Right lobe of liver (tissue), 6 donors: Measurements from ENCODE around the gene SLC35B3. TPM values are rescaled to one million over a fixed set of nuclear protein-coding genes. Genes with fewer than 3 reads are reported as not detected.

Experiments used
- ATAC-seq, 4 donors: fragments of 200-7000 bp; cut with Tn5 transposase; one replicate each; pipeline ENCODE4 v1.9.1; 2020; ENCODE audit warnings: mild to moderate bottlenecking in 4 of 4, moderate library complexity in 4 of 4
- DNase-seq, 3 donors: peaks; one replicate each; pipeline ENCODE4 v3.0.0-alpha.2; 2020
- H3K27ac ChIP-seq, 3 donors: fragments of 200-600 bp; one replicate each; pipeline ENCODE4 v1.8.0; 2022
- H3K27me3 ChIP-seq, 2 donors: fragments of 200-600 bp; one replicate each; pipeline ENCODE4 v1.8.0; 2022
- H3K36me3 ChIP-seq, 4 donors: fragments of 200-600 bp; sonication (generic) in 1 of 4; one replicate each; pipeline versions ENCODE4 v1.5.1 to v1.8.0; 2017 to 2022; ENCODE audit warnings: control low read depth in 1 of 4
- H3K4me1 ChIP-seq, 4 donors: fragments of 200-600 bp; sonication (generic) in 1 of 4; one replicate each; pipeline versions ENCODE4 v1.5.1 to v1.8.0; 2017 to 2022; ENCODE audit warnings: control low read depth in 1 of 4
- H3K4me3 ChIP-seq, 3 donors: fragments of 200-600 bp; one replicate each; pipeline ENCODE4 v1.8.0; 2022
- H3K9me3 ChIP-seq, 4 donors: fragments of 200-600 bp; sonication (generic) in 1 of 4; one replicate each; pipeline versions ENCODE4 v1.5.1 to v1.8.0; 2017 to 2022; ENCODE audit warnings: control low read depth in 1 of 4
- POLR2A ChIP-seq: fragments of 450-650 bp; IDR thresholded peaks from one replicate; pipeline ENCODE4 v1.6.1; 2017; ENCODE audit warnings: antibody characterized with exemption, mild to moderate bottlenecking
- WGBS: methylation state at CpG from one replicate; pipeline ENCODE4 v1.1.6; 2018; ENCODE audit warnings: low coverage, low lambda C conversion rate; ENCODE audit not compliant: insufficient coverage; ENCODE audit errors: missing lambda C conversion rate; 5-methylcytosine and 5-hydroxymethylcytosine counted together
- intact Hi-C, 2 donors: fragments of 100-400 bp; cut with DNase I; formaldehyde crosslinking; loops; one replicate each; pipeline versions ENCODE4 v1.11.2 to v1.14.1; 2022
- total RNA-seq, 6 experiments: library from RNA; depleted of rRNA in 2 of 6; stranded (reverse); fragments of >200 nt in 2 of 6; fragmentation: NEBNext Ultra II Directional in 3 of 6; extraction: Animal tissue kit (Norgen Biotek cat#: 25700) in 3 of 6; gene quantifications; one replicate each; pipeline versions ENCODE4 v1.1.0 to v1.2.4, GENCODE V29; 2016 to 2023
- TF ChIP-seq, protein P1 (sequence below), 4 donors: fragments of 200-600 bp in 3 of 4; fragments of 450-650 bp in 1 of 4; IDR thresholded peaks; one replicate each; pipeline versions ENCODE4 v1.5.1 to v1.8.0; 2016 to 2022; ENCODE audit warnings: antibody characterized with exemption in 4 of 4, mild to moderate bottlenecking in 2 of 4
- donor health status: DM: no; HTN: yes; CAD: no.
- donor health status: DM: no; HTN: no; CAD: no.
- donor health status: DM: no; HTN: no; CAD: no.
- donor health status: DM: no; HTN: yes; CAD: no.
- donor health status: DM: no; HTN: yes; CAD: no.

SLC35B3 gene
- total RNA-seq, 6 experiments from 2014 or later: 9.8 to 13.9 (median 12.9) TPM

DNA sequence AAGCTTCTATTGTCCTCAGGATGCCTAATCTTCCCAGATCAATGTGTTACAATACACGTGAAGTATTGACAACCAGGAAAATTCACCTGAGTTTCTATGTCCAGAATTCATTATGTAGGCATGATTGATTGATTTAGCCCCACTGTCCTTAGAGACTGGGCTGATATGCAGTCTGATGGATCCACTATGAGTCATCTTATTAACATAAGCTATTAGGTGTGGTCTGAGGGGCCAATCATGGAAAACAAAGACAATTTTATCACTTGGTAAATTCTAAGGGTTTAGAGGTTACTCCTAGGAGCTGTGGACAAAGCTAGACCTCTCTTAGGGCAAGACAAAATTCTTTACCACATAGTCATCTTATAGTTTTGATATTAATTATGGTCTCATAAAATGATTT, 41.3 kb upstream of the SLC35B3 start:
- Histone ChIP-seq H3K4me3 (no peak overlapping the region), H3K9me3 (no peaks in the 10 kb centered on the region), H3K27me3 (no peaks in the 10 kb centered on the region), H3K27ac (no peak overlapping the region), H3K36me3 (no peaks in the 10 kb centered on the region), H3K4me1 (no peaks in the 10 kb centered on the region)
- ATAC-seq (no peak), DNase-seq (no peak)
- WGBS: 17% methylated on average over 1 of the region's 1 CpG
- intact Hi-C loops: no loop called here
- TF ChIP-seq POLR2A: no peak
- TF ChIP-seq, protein P1, sequence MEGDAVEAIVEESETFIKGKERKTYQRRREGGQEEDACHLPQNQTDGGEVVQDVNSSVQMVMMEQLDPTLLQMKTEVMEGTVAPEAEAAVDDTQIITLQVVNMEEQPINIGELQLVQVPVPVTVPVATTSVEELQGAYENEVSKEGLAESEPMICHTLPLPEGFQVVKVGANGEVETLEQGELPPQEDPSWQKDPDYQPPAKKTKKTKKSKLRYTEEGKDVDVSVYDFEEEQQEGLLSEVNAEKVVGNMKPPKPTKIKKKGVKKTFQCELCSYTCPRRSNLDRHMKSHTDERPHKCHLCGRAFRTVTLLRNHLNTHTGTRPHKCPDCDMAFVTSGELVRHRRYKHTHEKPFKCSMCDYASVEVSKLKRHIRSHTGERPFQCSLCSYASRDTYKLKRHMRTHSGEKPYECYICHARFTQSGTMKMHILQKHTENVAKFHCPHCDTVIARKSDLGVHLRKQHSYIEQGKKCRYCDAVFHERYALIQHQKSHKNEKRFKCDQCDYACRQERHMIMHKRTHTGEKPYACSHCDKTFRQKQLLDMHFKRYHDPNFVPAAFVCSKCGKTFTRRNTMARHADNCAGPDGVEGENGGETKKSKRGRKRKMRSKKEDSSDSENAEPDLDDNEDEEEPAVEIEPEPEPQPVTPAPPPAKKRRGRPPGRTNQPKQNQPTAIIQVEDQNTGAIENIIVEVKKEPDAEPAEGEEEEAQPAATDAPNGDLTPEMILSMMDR (IDR thresholded peaks at IDR 0.05): no peak

DNA sequence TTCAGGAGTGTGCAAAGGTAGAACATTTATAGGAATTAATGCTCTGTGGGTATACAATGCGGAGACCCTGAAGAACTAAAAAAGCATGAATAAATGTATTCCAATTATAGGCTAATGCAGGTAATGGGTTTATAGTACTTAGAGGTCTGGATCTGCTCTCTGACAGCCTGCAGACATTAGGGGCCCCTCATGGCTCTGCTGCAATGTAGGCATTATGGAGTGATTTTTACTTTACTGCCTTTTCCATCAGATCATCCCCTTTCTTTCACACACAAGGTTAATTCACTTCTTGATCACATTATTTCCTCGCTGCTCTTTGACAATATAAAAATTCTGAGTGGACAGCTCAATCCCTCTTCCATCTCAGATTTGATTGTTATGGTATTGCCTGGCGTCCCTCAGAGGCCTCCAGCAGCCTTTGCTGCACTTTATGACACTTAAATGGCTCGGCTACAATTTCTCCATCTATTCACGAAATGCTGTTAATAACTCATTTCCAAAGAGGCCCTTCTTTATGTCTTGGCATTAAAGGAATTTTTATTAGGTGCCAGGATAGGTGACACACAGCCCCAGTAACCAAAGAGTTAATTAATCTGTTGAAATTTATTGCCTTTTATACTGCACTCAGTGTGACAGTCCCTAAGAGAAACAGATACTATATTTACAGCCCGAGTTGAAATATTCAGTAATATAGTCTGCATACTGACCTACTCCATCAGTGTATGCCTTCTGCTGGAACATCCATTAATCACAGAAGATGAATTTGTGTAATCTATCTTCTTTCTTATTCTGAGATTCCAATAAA, 33.4 kb upstream of the SLC35B3 start:
- intact Hi-C loops: no loop called here
- Histone ChIP-seq H3K27me3 (no peaks in the 10 kb centered on the region), H3K4me1 (no peaks in the 10 kb centered on the region), H3K27ac (no peak overlapping the region), H3K9me3 (no peaks in the 10 kb centered on the region), H3K4me3 (no peak overlapping the region), H3K36me3 (no peaks in the 10 kb centered on the region)
- WGBS: 69% methylated on average over 6 of the region's 6 CpGs
- ATAC-seq (no peak), DNase-seq (no peak)
- TF ChIP-seq POLR2A: no peak
- TF ChIP-seq, protein P1 (IDR thresholded peaks at IDR 0.05): no peak

DNA sequence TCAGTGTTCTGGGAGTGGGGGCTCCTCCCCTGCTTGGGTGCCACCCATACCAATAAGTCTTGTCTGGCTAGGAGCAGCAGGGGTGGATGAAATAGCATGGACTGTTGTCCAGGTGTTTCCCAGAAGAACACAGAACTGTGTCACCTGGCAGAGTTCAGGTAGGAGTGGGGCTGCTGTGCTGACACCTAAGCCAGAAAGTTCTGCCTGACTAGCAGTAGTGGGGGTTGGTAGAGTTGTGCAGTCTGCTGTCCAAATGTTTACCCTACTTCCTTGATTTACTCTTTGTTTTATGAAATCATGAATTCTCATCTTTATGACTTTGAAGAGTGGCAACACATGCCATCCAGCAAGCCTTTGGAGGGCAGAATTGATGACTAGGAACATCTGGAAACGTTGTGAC, 27.3 kb upstream of the SLC35B3 start:
- Histone ChIP-seq H3K36me3 (no peaks in the 10 kb centered on the region), H3K27ac (no peak overlapping the region), H3K9me3 (no peaks in the 10 kb centered on the region), H3K4me3 (no peak overlapping the region), H3K27me3 (no peaks in the 10 kb centered on the region), H3K4me1 (no peaks in the 10 kb centered on the region)
- DNase-seq (no peak), ATAC-seq (no peak)
- TF ChIP-seq, protein P1 (IDR thresholded peaks at IDR 0.05): no peak
- no peak for TF ChIP-seq POLR2A
- WGBS: 18% methylated on average over 1 of the region's 1 CpG
- intact Hi-C loops: no loop called here

DNA sequence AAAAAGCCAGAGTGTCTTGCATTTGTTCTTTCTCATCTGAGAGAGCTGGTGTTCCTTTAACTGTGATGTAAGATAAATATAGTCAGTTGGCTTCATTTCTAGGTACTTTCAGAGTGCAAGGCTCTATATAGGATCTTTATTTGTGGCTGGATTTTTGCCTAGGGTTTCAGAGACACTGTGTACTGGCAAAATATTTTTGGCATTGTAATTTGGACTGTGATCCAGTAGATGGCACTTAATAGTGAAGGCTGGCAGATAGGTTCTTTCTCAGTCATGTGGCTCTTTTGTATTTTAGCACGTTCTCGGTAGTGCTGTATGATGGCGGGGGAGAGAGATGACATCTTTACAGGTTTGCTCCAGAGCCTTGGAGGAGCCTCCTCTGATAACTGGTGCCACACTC, 26.8 kb upstream of the SLC35B3 start:
- whole genome bisulfite sequencing: 83% methylated on average over 3 of the region's 3 CpGs

More for the DNA sequence above, 26.8 kb upstream of the SLC35B3 start:
- no peak for TF ChIP-seq POLR2A
- TF ChIP-seq, protein P1 (IDR thresholded peaks at IDR 0.05): peak in 1 of 4 donors; percentile 8
- H3K9me3 ChIP-seq: no peaks in the 10 kb centered on the region
- intact Hi-C loops: no loop called here
- DNase-seq: no peak
- H3K27ac ChIP-seq: no peak overlapping the region
- no peaks in the 10 kb centered on the region for H3K36me3 ChIP-seq
- ATAC-seq: no peak
- no peak overlapping the region for H3K4me3 ChIP-seq
- H3K4me1 ChIP-seq: no peaks in the 10 kb centered on the region
- no peaks in the 10 kb centered on the region for H3K27me3 ChIP-seq
